Transverse colon (tissue), 4 donors: ENCODE measurements around the gene HDAC9. TPM values are rescaled to one million over a fixed set of nuclear protein-coding genes. Genes with fewer than 3 reads are reported as not detected.

ENCODE experiments used
- DNase-seq: peaks from one replicate; pipeline ENCODE4 v3.0.0-alpha.2; 2019
- H3K27ac ChIP-seq, 4 donors: fragments of 200-600 bp; sonication (generic); 2 replicates each; pipeline ENCODE4 v1.5.1; 2016 to 2018; ENCODE audit warnings: inconsistent platforms in 4 of 4
- H3K27me3 ChIP-seq: fragments of 200-600 bp; sonication (generic); 2 replicates; pipeline ENCODE4 v1.5.1; 2017; ENCODE audit warnings: inconsistent platforms
- H3K36me3 ChIP-seq, 4 donors: fragments of 200-600 bp; sonication (generic); 2 replicates each; pipeline ENCODE4 v1.5.1; 2017 to 2019; ENCODE audit warnings: inconsistent platforms in 4 of 4
- H3K4me1 ChIP-seq, 4 donors: fragments of 200-600 bp; sonication (generic); 2 replicates each; pipeline ENCODE4 v1.5.1; 2017 to 2020; ENCODE audit warnings: inconsistent platforms in 4 of 4
- H3K4me3 ChIP-seq, 4 donors: fragments of 200-600 bp; sonication (generic); 1 replicate in 1 of 4; 2 replicates in 3 of 4; pipeline versions ENCODE4 v1.5.1 to v1.6.1; 2017 to 2019; ENCODE audit warnings: inconsistent platforms in 4 of 4
- H3K9me3 ChIP-seq, 2 donors: fragments of 200-600 bp; sonication (generic); 2 replicates each; pipeline ENCODE4 v1.5.1; 2017 to 2019; ENCODE audit warnings: inconsistent platforms in 2 of 2
- EP300 ChIP-seq: sonication (generic); formaldehyde crosslinking; IDR thresholded peaks from one replicate; pipeline ENCODE4 v1.6.1; 2017; ENCODE audit warnings: antibody characterized with exemption, low read depth
- POLR2A ChIP-seq: fragments of 450-650 bp; IDR thresholded peaks from one replicate; pipeline ENCODE4 v1.6.1; 2016; ENCODE audit warnings: antibody characterized with exemption, mild to moderate bottlenecking, moderate library complexity
- POLR2AphosphoS5 ChIP-seq, 3 donors: sonication (generic); formaldehyde crosslinking; IDR thresholded peaks; one replicate each; pipeline ENCODE4 v1.6.1; 2016; ENCODE audit warnings: antibody characterized with exemption in 3 of 3
- WGBS, 2 donors: methylation state at CpG; one replicate each; pipeline ENCODE4 v1.1.5; 2018; ENCODE audit warnings: low coverage in 1 of 2; 5-methylcytosine and 5-hydroxymethylcytosine counted together
- in situ Hi-C, 4 donors: fragments of 200-750 bp; cut with MboI; loops; one replicate each; pipeline versions ENCODE4 v1.15.0 to v1.15.1; 2017; ENCODE audit warnings: low sequenced_read_pairs in 3 of 4, low pct_ligation_motif_present in 1 of 4, low pct_unique_long_range_greater_than_20kb in 1 of 4
- intact Hi-C: fragments of 100-400 bp; cut with DNase I; formaldehyde crosslinking; loops from one replicate; pipeline ENCODE4 v1.15.1; 2023; ENCODE audit warnings: low total_unique reads
- total RNA-seq, 4 donors: library from RNA; depleted of rRNA; stranded (reverse); fragments of >200 nt; gene quantifications; one replicate each; pipeline ENCODE4 v1.1.0, GENCODE V29; 2016
- TF ChIP-seq, protein P1 (sequence below), 5 experiments: fragments of 200-600 bp in 3 of 5; fragments of 450-650 bp in 2 of 5; sonication (generic) in 3 of 5; IDR thresholded peaks; 1 replicate in 2 of 5; 2 replicates in 3 of 5; pipeline ENCODE4 v1.5.1; 2016 to 2017; ENCODE audit warnings: antibody characterized with exemption in 5 of 5, inconsistent platforms in 3 of 5, mild to moderate bottlenecking in 2 of 5, moderate library complexity in 1 of 5

HDAC9 gene
- total RNA-seq, 4 donors from 2014 or later: 6.0 to 47.5 (median 33.7) TPM

DNA sequence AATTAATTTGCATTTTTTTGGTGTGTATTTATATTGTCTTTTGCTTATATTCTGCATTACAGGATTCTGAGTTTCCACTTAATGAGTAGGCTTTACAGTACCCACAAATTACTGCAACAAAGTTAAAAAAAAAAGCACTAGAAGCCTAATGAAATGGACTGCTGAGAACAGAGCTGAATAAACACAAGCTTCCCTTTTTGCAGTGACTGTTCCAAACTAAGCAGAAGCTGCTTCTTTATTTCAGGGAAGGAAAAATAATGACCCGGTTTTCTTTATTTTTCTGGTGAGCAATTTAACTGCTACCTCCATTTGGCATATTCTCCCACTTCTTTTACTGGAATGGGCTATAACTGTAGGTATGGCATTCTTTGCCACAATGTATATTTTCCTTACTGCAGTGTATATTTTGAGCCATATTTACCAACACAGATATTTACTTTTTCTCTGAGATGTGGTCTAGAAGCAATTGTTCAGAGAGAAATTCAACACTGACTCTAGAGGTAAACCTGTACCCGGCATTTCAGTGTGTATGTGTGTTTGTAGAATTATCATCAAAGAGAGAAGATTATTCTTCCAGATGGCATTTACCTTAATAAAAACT, 56.9 kb downstream of the HDAC9 start:
- no peaks in the 10 kb centered on the region for H3K9me3 ChIP-seq
- H3K27me3 ChIP-seq: no peaks in the 10 kb centered on the region
- TF ChIP-seq, protein P1, sequence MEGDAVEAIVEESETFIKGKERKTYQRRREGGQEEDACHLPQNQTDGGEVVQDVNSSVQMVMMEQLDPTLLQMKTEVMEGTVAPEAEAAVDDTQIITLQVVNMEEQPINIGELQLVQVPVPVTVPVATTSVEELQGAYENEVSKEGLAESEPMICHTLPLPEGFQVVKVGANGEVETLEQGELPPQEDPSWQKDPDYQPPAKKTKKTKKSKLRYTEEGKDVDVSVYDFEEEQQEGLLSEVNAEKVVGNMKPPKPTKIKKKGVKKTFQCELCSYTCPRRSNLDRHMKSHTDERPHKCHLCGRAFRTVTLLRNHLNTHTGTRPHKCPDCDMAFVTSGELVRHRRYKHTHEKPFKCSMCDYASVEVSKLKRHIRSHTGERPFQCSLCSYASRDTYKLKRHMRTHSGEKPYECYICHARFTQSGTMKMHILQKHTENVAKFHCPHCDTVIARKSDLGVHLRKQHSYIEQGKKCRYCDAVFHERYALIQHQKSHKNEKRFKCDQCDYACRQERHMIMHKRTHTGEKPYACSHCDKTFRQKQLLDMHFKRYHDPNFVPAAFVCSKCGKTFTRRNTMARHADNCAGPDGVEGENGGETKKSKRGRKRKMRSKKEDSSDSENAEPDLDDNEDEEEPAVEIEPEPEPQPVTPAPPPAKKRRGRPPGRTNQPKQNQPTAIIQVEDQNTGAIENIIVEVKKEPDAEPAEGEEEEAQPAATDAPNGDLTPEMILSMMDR (IDR thresholded peaks at IDR 0.05): no peak
- TF ChIP-seq POLR2A (no peak), EP300 (no peak), POLR2AphosphoS5 (IDR thresholded peaks at IDR 0.05) (no peak)
- in situ Hi-C loops: loop anchor here in 1 of 4 donors (25.0 kb wide), 1 partner anchor 190 kb away; no protein-coding TSS in a partner anchor
- H3K4me1 ChIP-seq: peaks cover 0 to 18% (median 0%) of the 10 kb centered on the region in 4 donors
- H3K4me3 ChIP-seq: no peak overlapping the region
- intact Hi-C loops: no loop called here
- 23 to 33% methylated on average over 2 of the region's 2 CpGs for WGBS, 2 donors
- DNase-seq: no peak
- no peaks in the 10 kb centered on the region for H3K36me3 ChIP-seq
- H3K27ac ChIP-seq: peak overlapping the region in 2 of 4 donors; percentile 13 to 16

DNA sequence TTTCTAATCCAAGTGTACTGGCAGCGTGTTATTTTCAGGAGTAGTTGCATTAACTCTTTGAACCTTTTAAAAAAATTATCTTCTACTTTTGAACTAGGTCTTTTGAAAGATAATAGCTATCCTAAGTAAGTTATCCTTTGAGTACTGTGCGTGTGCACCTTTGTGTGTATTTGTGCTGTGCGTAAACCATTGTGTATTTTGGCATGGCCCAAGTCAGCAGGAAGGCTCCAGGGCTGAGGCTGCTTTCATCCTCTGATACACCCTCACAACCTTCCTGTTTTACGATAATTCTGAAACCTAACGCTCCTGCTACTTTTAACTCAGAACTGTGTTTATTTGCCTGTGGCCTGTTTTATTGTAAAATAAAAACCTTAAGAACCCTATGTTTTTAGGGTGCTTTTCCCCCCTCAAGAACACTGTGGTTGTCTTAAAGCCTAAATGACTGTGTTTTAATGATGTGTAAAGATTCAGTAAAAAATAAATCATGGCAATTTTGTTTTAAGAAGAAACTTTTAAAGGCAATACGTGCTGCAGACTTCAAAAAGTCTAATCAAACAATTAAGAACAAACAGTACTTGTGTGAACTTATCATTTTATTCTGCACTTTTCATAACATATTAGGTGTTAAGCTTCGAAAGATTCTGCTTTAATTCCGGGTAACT, 57.5 kb downstream of the HDAC9 start:
- peak overlapping the region in 2 of 4 donors; percentile 13 to 16 for H3K27ac ChIP-seq

DNA sequence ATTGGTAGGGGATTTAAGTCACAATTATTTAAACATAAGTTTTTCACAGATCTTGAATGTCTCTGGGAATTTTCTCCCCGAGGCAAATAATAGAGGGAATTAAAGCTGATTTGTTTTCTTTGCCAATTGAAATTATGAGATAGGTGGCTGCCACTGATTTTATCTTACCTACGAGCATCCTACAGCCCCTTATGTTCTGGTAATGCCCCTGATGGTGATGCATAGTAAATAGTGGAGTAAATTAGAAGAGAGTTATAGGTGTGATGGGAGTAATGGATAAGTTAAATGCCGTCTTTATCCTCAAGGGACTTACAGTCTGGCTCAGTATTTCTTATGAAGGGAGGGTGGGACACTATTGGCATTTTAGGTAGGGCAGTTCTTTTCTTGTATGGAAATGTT, 58.1 kb downstream of the HDAC9 start:
- Histone ChIP-seq H3K4me3 (no peak overlapping the region), H3K36me3 (no peaks in the 10 kb centered on the region), H3K27me3 (no peaks in the 10 kb centered on the region), H3K9me3 (no peaks in the 10 kb centered on the region), H3K4me1 (peaks cover 0 to 18% (median 0%) of the 10 kb centered on the region in 4 donors), H3K27ac (no peak overlapping the region)
- WGBS, 2 donors: 61 to 70% methylated on average over 3 of the region's 3 CpGs
- in situ Hi-C loops (loop anchor here in 1 of 4 donors (25.0 kb wide), 1 partner anchor 191 kb away; no protein-coding TSS in a partner anchor), intact Hi-C loops (no loop called here)
- no peak for DNase-seq
- TF ChIP-seq, protein P1 (IDR thresholded peaks at IDR 0.05): no peak
- TF ChIP-seq EP300 (no peak), POLR2A (no peak), POLR2AphosphoS5 (IDR thresholded peaks at IDR 0.05) (no peak)

More for the DNA sequence above, 57.5 kb downstream of the HDAC9 start:
- peaks cover 0 to 18% (median 0%) of the 10 kb centered on the region in 4 donors for H3K4me1 ChIP-seq
- intact Hi-C loops (no loop called here), in situ Hi-C loops (loop anchor here in 1 of 4 donors (25.0 kb wide), 1 partner anchor 191 kb away; no protein-coding TSS in a partner anchor)
- TF ChIP-seq POLR2A: no peak
- no peak for TF ChIP-seq EP300
- H3K27me3 ChIP-seq: no peaks in the 10 kb centered on the region
- H3K9me3 ChIP-seq: no peaks in the 10 kb centered on the region
- no peak for DNase-seq
- WGBS, 2 donors: 36 to 48% methylated on average over 8 of the region's 8 CpGs
- no peak overlapping the region for H3K4me3 ChIP-seq
- H3K36me3 ChIP-seq: no peaks in the 10 kb centered on the region

DNA sequence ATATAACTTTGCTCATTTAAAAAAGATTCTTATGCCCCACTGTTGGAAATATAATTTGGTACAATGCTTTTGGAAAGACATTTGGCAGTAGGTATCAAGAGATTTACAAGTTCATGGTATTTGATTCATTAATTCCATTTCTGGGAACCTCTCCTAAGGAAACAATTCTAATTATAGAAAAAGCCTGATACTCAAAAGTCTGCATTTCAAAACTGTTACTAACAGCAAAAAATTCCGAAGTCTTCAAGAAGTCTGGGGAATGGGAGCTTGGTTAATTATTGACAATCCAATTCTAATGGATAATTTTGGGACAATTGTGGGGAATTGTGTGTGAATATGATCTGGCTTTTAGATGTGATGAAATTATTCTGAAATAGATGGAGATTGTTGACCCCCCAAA, 59.6 kb downstream of the HDAC9 start:
- 83 to 85% methylated on average over 1 of the region's 1 CpG for WGBS, 2 donors
- intact Hi-C loops (no loop called here), in situ Hi-C loops (loop anchor here in 1 of 4 donors (25.0 kb wide), 1 partner anchor 193 kb away; no protein-coding TSS in a partner anchor)
- H3K27ac ChIP-seq: no peak overlapping the region
- H3K9me3 ChIP-seq: no peaks in the 10 kb centered on the region
- no peaks in the 10 kb centered on the region for H3K27me3 ChIP-seq
- H3K4me1 ChIP-seq: peaks cover 0 to 18% (median 0%) of the 10 kb centered on the region in 4 donors
- no peaks in the 10 kb centered on the region for H3K36me3 ChIP-seq
- no peak overlapping the region for H3K4me3 ChIP-seq
- DNase-seq: no peak
- no peak for TF ChIP-seq POLR2AphosphoS5 (IDR thresholded peaks at IDR 0.05)
- TF ChIP-seq, protein P1 (IDR thresholded peaks at IDR 0.05): no peak
- no peak for TF ChIP-seq POLR2A
- no peak for TF ChIP-seq EP300
